ENCODE measurements around the gene NTRK3. TPM values are rescaled to one million over a fixed set of nuclear protein-coding genes. Genes with fewer than 3 reads are reported as not detected.

The NTRK3 gene
- total and polyA plus RNA-seq, 2 of the 13 experiments (the other 11 are each of a cell fraction or from before 2014, with no cell fraction given): not detected

- Histone ChIP-seq H3K4me2 (ENCODE audit: low read depth, low read length) (no peak overlapping the region), H4K20me1 (ENCODE audit: insufficient read depth, low read length) (no peaks in the 10 kb centered on the region), H3K79me2 (ENCODE audit: insufficient read depth, low read length) (no peaks in the 10 kb centered on the region), H3K36me3 (replicated peaks in 1 of 2; ENCODE audit: control insufficient read depth in 1 of 2, insufficient read depth in 2 of 2, low read length in 2 of 2) (no peaks in the 10 kb centered on the region), H3K4me3 (replicated peaks in 1 of 3; ENCODE audit: insufficient read depth in 1 of 3, low read depth in 2 of 3, low read length in 3 of 3) (no peak overlapping the region), H3K4me1 (ENCODE audit: insufficient read depth, low read length) (no peaks in the 10 kb centered on the region), H3K27me3 (ENCODE audit: control insufficient read depth in 1 of 2, insufficient read depth in 2 of 2, low read length in 2 of 2) (0 out of 5 replicates have a peak, but pooled peaks cover 0 to 2% of the 10 kb centered on the region in 2 experiments), H2AFZ (ENCODE audit: low read length) (no peak overlapping the region), H3K9me3 (ENCODE audit: low read length) (no peaks in the 10 kb centered on the region), H3K27ac (ENCODE audit: extremely low read length, insufficient read depth, low read length) (no peak overlapping the region), H3K9ac (ENCODE audit: insufficient read depth, low read depth, low read length) (no peak overlapping the region)
- ATAC-seq (no peak), DNase-seq (ENCODE audit: low spot score) (no peak), FAIRE-seq (no peak)
- in situ Hi-C loops (cut with HindIII; ENCODE audit: extremely low pct_ligation_motif_present, low pct_unique_long_range_greater_than_20kb): no loop called here
- 31% methylated on average over 6 of the region's 6 CpGs for WGBS (ENCODE audit: low lambda C conversion rate)
- ChIA-PET POLR2A (no interaction called here), CTCF (ENCODE audit: low intra/inter-chr PET ratio, low total read pairs) (no interaction called here)
- intact Hi-C loops (cut with micrococcal nuclease; ENCODE audit: unreplicated experiment): no loop called here
- BruUV-seq (replicated peaks): no TSS peak
- no peak for TF ChIP-seq TBP (CRISPR knock-in tag; IDR thresholded peaks at IDR 0.05)
- TF ChIP-seq ZNF652 (CRISPR knock-in tag; IDR thresholded peaks at IDR 0.05; ENCODE audit: borderline replicate concordance, low read depth): no peak
- no peak for TF ChIP-seq MEIS1 (CRISPR knock-in tag; IDR thresholded peaks at IDR 0.05; ENCODE audit: borderline replicate concordance)
- no peak for TF ChIP-seq ZNF263 (CRISPR knock-in tag; IDR thresholded peaks at IDR 0.05)
- no peak for TF ChIP-seq CBX2 (IDR thresholded peaks at IDR 0.05; ENCODE audit: low read depth, low read length)
- TF ChIP-seq CBX2 (CRISPR knock-in tag; IDR thresholded peaks at IDR 0.05; ENCODE audit: low read depth): no peak
- TF ChIP-seq, protein P1, sequence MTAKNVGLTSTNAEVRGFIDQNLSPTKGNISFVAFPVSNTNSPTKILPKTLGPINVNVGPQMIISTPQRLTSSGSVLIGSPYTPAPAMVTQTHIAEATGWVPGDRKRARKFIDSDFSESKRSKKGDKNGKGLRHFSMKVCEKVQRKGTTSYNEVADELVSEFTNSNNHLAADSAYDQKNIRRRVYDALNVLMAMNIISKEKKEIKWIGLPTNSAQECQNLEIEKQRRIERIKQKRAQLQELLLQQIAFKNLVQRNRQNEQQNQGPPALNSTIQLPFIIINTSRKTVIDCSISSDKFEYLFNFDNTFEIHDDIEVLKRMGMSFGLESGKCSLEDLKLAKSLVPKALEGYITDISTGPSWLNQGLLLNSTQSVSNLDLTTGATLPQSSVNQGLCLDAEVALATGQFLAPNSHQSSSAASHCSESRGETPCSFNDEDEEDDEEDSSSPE (CRISPR knock-in tag; IDR thresholded peaks at IDR 0.05): no peak
- TF ChIP-seq AGO1 (IDR thresholded peaks at IDR 0.05; ENCODE audit: low read depth, low read length, poor library complexity, severe bottlenecking): no peak
- no peak for TF ChIP-seq SMARCC2 (IDR thresholded peaks at IDR 0.05)
- no peak for TF ChIP-seq SP140L (CRISPR knock-in tag; IDR thresholded peaks at IDR 0.05; ENCODE audit: borderline replicate concordance)
- no peak for TF ChIP-seq JDP2 (CRISPR knock-in tag; IDR thresholded peaks at IDR 0.05; ENCODE audit: borderline replicate concordance)
These were observed 138.5 kb downstream of the NTRK3 start for GRCh38 chr15:88118035-88118434.
